ENCODE data around the gene PRMT2. TPM values are rescaled to one million over a fixed set of nuclear protein-coding genes. Genes with fewer than 3 reads are reported as not detected.

Gene PRMT2
- total RNA-seq, 1 donor from 2014 or later, result 75.4 TPM

GRCh38 chr21:46616656-46617055, 18.8 kb upstream of the PRMT2 start:
- no peak overlapping the region for H3K27ac Mint-ChIP-seq
- peaks cover 5% of the 10 kb centered on the region for H3F3A ChIP-seq (ENCODE audit: low read depth)
- no peaks in the 10 kb centered on the region for H3K27me3 ChIP-seq
- no peak overlapping the region for H3K9ac ChIP-seq
- no peak overlapping the region for H3K4me3 Mint-ChIP-seq
- DNase-seq (ENCODE audit: low spot score), result no peak
- H3K27ac ChIP-seq, result no peak overlapping the region
- no peaks in the 10 kb centered on the region for H3K9me3 ChIP-seq (ENCODE audit: low read depth)
- no peak overlapping the region for H3K4me2 ChIP-seq
- no peak overlapping the region for H3K4me3 ChIP-seq
- H3K4me1 Mint-ChIP-seq, result peaks cover 21% of the 10 kb centered on the region
- no peaks in the 10 kb centered on the region for H3K36me3 ChIP-seq
- peaks cover 6% of the 10 kb centered on the region for H3K36me3 Mint-ChIP-seq
- TF ChIP-seq EZH2 (IDR thresholded peaks at IDR 0.05) (no peak), EZH2phosphoT487 (IDR thresholded peaks at IDR 0.05) (no peak), CTCF (IDR thresholded peaks at IDR 0.05) (no peak)
- H4K20me1 ChIP-seq (ENCODE audit: low read depth), result no peaks in the 10 kb centered on the region
- H3K4me1 ChIP-seq, result peaks cover 6% of the 10 kb centered on the region
- no peaks in the 10 kb centered on the region for H3K79me2 ChIP-seq (ENCODE audit: low read depth)
- H2AFZ ChIP-seq (replicated peaks), result no peak overlapping the region
- H3K9me3 Mint-ChIP-seq, result peaks cover 47% of the 10 kb centered on the region
- H3K27me3 Mint-ChIP-seq (ENCODE audit: insufficient read depth, low read depth), result peaks cover 8% of the 10 kb centered on the region

- Histone ChIP-seq H4K20me1 (ENCODE audit: low read depth) (no peaks in the 10 kb centered on the region), H2AFZ (replicated peaks) (no peak overlapping the region), H3K4me2 (no peak overlapping the region), H3K27me3 (no peaks in the 10 kb centered on the region), H3K36me3 (no peaks in the 10 kb centered on the region), H3K79me2 (ENCODE audit: low read depth) (no peaks in the 10 kb centered on the region), H3F3A (ENCODE audit: low read depth) (peaks cover 13% of the 10 kb centered on the region), H3K9me3 (ENCODE audit: low read depth) (no peaks in the 10 kb centered on the region), H3K4me3 (no peak overlapping the region), H3K4me1 (peaks cover 14% of the 10 kb centered on the region), H3K27ac (no peak overlapping the region), H3K9ac (no peak overlapping the region)
- no peak overlapping the region for H3K4me3 Mint-ChIP-seq
- TF ChIP-seq EZH2phosphoT487 (IDR thresholded peaks at IDR 0.05) (no peak), EZH2 (IDR thresholded peaks at IDR 0.05) (no peak), CTCF (IDR thresholded peaks at IDR 0.05) (no peak)
- peaks cover 44% of the 10 kb centered on the region for H3K9me3 Mint-ChIP-seq
- H3K27ac Mint-ChIP-seq, result no peak overlapping the region
- DNase-seq (ENCODE audit: low spot score), result no peak
- H3K27me3 Mint-ChIP-seq (ENCODE audit: insufficient read depth, low read depth), result peaks cover 8% of the 10 kb centered on the region
- peaks cover 6% of the 10 kb centered on the region for H3K36me3 Mint-ChIP-seq
- peaks cover 29% of the 10 kb centered on the region for H3K4me1 Mint-ChIP-seq
These were observed 18.0 kb upstream of the PRMT2 start for GRCh38 chr21:46617267-46618051.

DNA sequence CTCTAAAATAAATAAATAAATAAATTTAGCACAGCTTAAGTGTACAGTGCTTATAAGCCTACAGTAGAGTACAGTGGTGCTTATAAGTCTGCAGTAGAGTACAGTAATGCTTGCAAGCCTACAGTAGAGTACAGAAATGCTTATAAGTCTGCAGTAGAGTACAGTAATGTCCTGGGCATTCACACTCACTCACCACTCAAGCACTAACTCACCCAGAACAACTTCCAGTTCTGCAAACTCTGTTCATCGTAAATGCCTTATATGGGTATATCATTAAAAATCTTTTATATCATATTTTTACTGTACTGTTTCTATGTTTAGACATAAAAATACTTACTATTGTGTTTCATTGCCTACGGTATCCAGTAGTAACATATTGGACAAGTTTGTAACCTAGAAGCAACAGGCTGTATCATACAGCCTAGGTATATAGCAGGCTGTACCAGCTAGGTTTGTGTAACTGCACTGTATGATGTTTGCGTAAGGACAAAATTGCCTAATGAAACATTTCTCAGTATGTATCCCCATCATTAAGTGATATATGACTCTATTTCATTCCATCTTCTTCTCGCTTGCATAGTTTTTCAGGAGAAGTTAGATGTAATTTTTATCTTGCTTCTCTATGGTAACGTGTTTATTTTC, 16.6 kb upstream of the PRMT2 start:
- Histone ChIP-seq H3K27ac (no peak overlapping the region), H3K27me3 (no peaks in the 10 kb centered on the region), H3K79me2 (ENCODE audit: low read depth) (no peaks in the 10 kb centered on the region), H3K4me2 (no peak overlapping the region), H3K9me3 (ENCODE audit: low read depth) (no peaks in the 10 kb centered on the region), H4K20me1 (ENCODE audit: low read depth) (no peaks in the 10 kb centered on the region), H3K4me3 (no peak overlapping the region), H3F3A (ENCODE audit: low read depth) (peaks cover 24% of the 10 kb centered on the region), H3K9ac (no peak overlapping the region), H3K4me1 (peaks cover 23% of the 10 kb centered on the region), H2AFZ (replicated peaks) (no peak overlapping the region), H3K36me3 (no peaks in the 10 kb centered on the region)
- H3K9me3 Mint-ChIP-seq, result peaks cover 40% of the 10 kb centered on the region
- H3K27ac Mint-ChIP-seq, result no peak overlapping the region
- H3K4me3 Mint-ChIP-seq, result no peak overlapping the region
- no peak for TF ChIP-seq CTCF (IDR thresholded peaks at IDR 0.05)
- H3K36me3 Mint-ChIP-seq, result peaks cover 4% of the 10 kb centered on the region
- H3K27me3 Mint-ChIP-seq (ENCODE audit: insufficient read depth, low read depth), result peaks cover 10% of the 10 kb centered on the region
- H3K4me1 Mint-ChIP-seq, result peaks cover 37% of the 10 kb centered on the region
- DNase-seq (ENCODE audit: low spot score), result no peak
